Prostate gland (tissue), 2 donors: ENCODE data around the gene PHTF2. TPM values are rescaled to one million over a fixed set of nuclear protein-coding genes. Genes with fewer than 3 reads are reported as not detected.

Experiments
- DNase-seq: peaks from one replicate; pipeline ENCODE4 v3.0.0-alpha.2; 2019; ENCODE audit warnings: low spot score
- H3K27ac ChIP-seq, 2 donors: fragments of 200-600 bp; sonication (generic); 2 replicates each; pipeline ENCODE4 v1.5.1; 2017 to 2019
- H3K27me3 ChIP-seq: fragments of 200-600 bp; sonication (generic); replicated peaks from 2 replicates; pipeline ENCODE4 v1.5.1; 2019; ENCODE audit not compliant: insufficient read depth
- H3K36me3 ChIP-seq, 2 donors: fragments of 200-600 bp; sonication (generic); 1 replicate in 1 of 2; 2 replicates in 1 of 2; pipeline versions ENCODE4 v1.5.1 to v1.8.1; 2017 to 2019
- H3K4me1 ChIP-seq: fragments of 200-600 bp; sonication (generic); replicated peaks from 2 replicates; pipeline ENCODE4 v1.5.1; 2019
- H3K4me3 ChIP-seq, 2 donors: fragments of 200-600 bp; sonication (generic); 2 replicates each; pipeline ENCODE4 v1.5.1; 2017 to 2019
- H3K9me3 ChIP-seq: fragments of 200-600 bp; sonication (generic); 2 replicates; pipeline ENCODE4 v1.5.1; 2017
- POLR2A ChIP-seq: fragments of 450-650 bp; IDR thresholded peaks from one replicate; pipeline ENCODE4 v1.6.1; 2016; ENCODE audit warnings: antibody characterized with exemption, mild to moderate bottlenecking
- POLR2AphosphoS5 ChIP-seq: sonication (generic); formaldehyde crosslinking; IDR thresholded peaks from one replicate; pipeline ENCODE4 v1.6.1; 2017; ENCODE audit warnings: antibody characterized with exemption
- WGBS: methylation state at CpG from one replicate; pipeline ENCODE4 v1.1.5; 2018; 5-methylcytosine and 5-hydroxymethylcytosine counted together
- intact Hi-C: fragments of 100-400 bp; cut with DNase I; formaldehyde crosslinking; loops from one replicate; pipeline ENCODE4 v1.14.2; 2022
- total RNA-seq, 2 donors: library from RNA; depleted of rRNA; stranded (reverse); fragments of >200 nt; gene quantifications; one replicate each; pipeline ENCODE4 v1.1.0, GENCODE V29; 2016
- TF ChIP-seq, protein P1 (sequence below), 4 experiments: fragments of 200-600 bp in 2 of 4; fragments of 450-650 bp in 2 of 4; sonication (generic) in 2 of 4; IDR thresholded peaks; 1 replicate in 3 of 4; 2 replicates in 1 of 4; pipeline ENCODE4 v1.5.1; 2016 to 2019; ENCODE audit warnings: antibody characterized with exemption in 4 of 4, mild to moderate bottlenecking in 2 of 4, moderate library complexity in 2 of 4

PHTF2 gene
- total RNA-seq, 2 donors from 2014 or later, result 7.7 to 17.3 TPM

DNA sequence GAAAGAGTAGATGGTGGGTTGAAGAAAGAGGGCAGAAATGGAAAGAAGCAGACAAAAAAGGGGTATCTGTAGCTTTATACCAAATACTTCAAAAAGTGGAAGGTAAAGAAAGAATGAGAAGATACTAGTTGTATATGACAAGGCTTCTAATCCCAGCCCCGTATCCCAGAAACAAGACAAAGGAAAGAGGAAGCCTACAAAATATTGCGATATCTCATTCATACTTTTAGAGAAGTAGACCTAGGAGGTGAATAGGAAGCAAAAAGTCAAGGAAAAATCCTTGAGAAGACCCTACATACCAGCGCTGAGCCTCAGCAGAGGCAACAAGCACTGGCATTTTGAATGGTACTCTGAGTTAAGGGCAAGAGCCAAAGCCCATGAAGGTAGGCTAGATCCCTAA lies 26.6 kb downstream of the PHTF2 start:
- TF ChIP-seq POLR2AphosphoS5, result no peak
- no peak for TF ChIP-seq POLR2A
- TF ChIP-seq, protein P1, sequence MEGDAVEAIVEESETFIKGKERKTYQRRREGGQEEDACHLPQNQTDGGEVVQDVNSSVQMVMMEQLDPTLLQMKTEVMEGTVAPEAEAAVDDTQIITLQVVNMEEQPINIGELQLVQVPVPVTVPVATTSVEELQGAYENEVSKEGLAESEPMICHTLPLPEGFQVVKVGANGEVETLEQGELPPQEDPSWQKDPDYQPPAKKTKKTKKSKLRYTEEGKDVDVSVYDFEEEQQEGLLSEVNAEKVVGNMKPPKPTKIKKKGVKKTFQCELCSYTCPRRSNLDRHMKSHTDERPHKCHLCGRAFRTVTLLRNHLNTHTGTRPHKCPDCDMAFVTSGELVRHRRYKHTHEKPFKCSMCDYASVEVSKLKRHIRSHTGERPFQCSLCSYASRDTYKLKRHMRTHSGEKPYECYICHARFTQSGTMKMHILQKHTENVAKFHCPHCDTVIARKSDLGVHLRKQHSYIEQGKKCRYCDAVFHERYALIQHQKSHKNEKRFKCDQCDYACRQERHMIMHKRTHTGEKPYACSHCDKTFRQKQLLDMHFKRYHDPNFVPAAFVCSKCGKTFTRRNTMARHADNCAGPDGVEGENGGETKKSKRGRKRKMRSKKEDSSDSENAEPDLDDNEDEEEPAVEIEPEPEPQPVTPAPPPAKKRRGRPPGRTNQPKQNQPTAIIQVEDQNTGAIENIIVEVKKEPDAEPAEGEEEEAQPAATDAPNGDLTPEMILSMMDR (IDR thresholded peaks at IDR 0.05), result no peak
- H3K27ac ChIP-seq, result no peak overlapping the region
- H3K4me3 ChIP-seq, result no peak overlapping the region
- no peaks in the 10 kb centered on the region for H3K36me3 ChIP-seq
- no peaks in the 10 kb centered on the region for H3K9me3 ChIP-seq
- no peaks in the 10 kb centered on the region for H3K4me1 ChIP-seq
- WGBS, result 84% methylated on average over 3 of the region's 3 CpGs
- DNase-seq, result no peak
- H3K27me3 ChIP-seq, result no peaks in the 10 kb centered on the region
- intact Hi-C loops, result no loop called here

DNA sequence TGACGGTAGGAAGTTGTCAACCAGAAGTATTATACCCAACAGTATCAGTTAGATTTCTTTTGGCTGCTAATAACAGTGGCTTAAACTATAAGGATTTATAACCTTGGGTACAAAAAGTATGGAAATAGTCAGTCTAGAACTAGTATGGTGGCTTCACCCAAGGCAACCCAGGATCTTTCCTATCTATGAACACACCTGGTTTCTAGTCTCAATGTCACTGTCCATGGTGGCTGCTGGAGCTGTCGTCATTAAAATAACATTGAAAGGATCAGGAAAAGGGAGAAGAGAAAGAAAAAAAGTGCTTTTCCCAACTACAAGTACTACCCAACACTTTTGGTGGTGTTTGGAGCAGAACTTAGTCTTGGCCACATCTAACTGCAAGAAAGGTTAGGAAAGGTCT lies 27.7 kb downstream of the PHTF2 start:
- Histone ChIP-seq H3K36me3 (no peaks in the 10 kb centered on the region), H3K27me3 (no peaks in the 10 kb centered on the region), H3K4me3 (no peak overlapping the region), H3K4me1 (no peaks in the 10 kb centered on the region), H3K27ac (no peak overlapping the region), H3K9me3 (no peaks in the 10 kb centered on the region)
- DNase-seq, result no peak
- TF ChIP-seq, protein P1 (IDR thresholded peaks at IDR 0.05), result no peak
- TF ChIP-seq POLR2A (no peak), POLR2AphosphoS5 (no peak)
- 91% methylated on average over 2 of the region's 2 CpGs for WGBS
- intact Hi-C loops, result no loop called here

- Histone ChIP-seq H3K36me3 (no peaks in the 10 kb centered on the region), H3K27me3 (no peaks in the 10 kb centered on the region), H3K4me3 (no peak overlapping the region), H3K9me3 (no peaks in the 10 kb centered on the region), H3K4me1 (no peaks in the 10 kb centered on the region), H3K27ac (no peak overlapping the region)
- intact Hi-C loops, result no loop called here
- WGBS, result 28% methylated on average over 2 of the region's 2 CpGs
- DNase-seq, result no peak
- TF ChIP-seq POLR2AphosphoS5 (no peak), POLR2A (no peak)
- TF ChIP-seq, protein P1 (IDR thresholded peaks at IDR 0.05), result no peak
These were observed 29.4 kb downstream of the PHTF2 start for GRCh38 chr7:77827999-77828398.

- DNase-seq, result no peak
- Histone ChIP-seq H3K9me3 (no peaks in the 10 kb centered on the region), H3K27ac (no peak overlapping the region), H3K36me3 (no peaks in the 10 kb centered on the region), H3K27me3 (no peaks in the 10 kb centered on the region), H3K4me3 (no peak overlapping the region), H3K4me1 (no peaks in the 10 kb centered on the region)
- TF ChIP-seq, protein P1 (IDR thresholded peaks at IDR 0.05), result no peak
- TF ChIP-seq POLR2AphosphoS5 (no peak), POLR2A (no peak)
- intact Hi-C loops, result no loop called here
- WGBS, result 88% methylated on average over 8 of the region's 8 CpGs
These were observed 32.2 kb downstream of the PHTF2 start for GRCh38 chr7:77830649-77831355.

- Histone ChIP-seq H3K36me3 (no peaks in the 10 kb centered on the region), H3K27ac (no peak overlapping the region), H3K27me3 (no peaks in the 10 kb centered on the region), H3K4me3 (no peak overlapping the region), H3K9me3 (no peaks in the 10 kb centered on the region), H3K4me1 (no peaks in the 10 kb centered on the region)
- intact Hi-C loops, result no loop called here
- no peak for DNase-seq
- WGBS, result 96% methylated on average over 7 of the region's 7 CpGs
- no peak for TF ChIP-seq POLR2A
- TF ChIP-seq, protein P1 (IDR thresholded peaks at IDR 0.05), result no peak
- no peak for TF ChIP-seq POLR2AphosphoS5
These were observed 32.9 kb downstream of the PHTF2 start for GRCh38 chr7:77831481-77831880.
